Suprapubic skin (tissue), 4 donors: Measurements from ENCODE around the gene TIMM50.

Experiments used
- CTCF ChIP-seq, 2 donors: fragments of 200-600 bp in 1 of 2; fragments of 450-650 bp in 1 of 2; sonication (generic) in 1 of 2; IDR thresholded peaks; one replicate each; pipeline ENCODE4 v1.5.1; 2016 to 2019; ENCODE audit warnings: antibody characterized with exemption in 2 of 2, mild to moderate bottlenecking in 1 of 2, moderate library complexity in 1 of 2
- EP300 ChIP-seq: sonication (generic); formaldehyde crosslinking; IDR thresholded peaks from one replicate; pipeline ENCODE4 v1.6.1; 2017; ENCODE audit warnings: antibody characterized with exemption
- POLR2A ChIP-seq, 2 donors: fragments of 450-650 bp; IDR thresholded peaks; one replicate each; pipeline ENCODE4 v1.6.1; 2017; ENCODE audit warnings: antibody characterized with exemption in 2 of 2, mild to moderate bottlenecking in 2 of 2, moderate library complexity in 2 of 2
- POLR2AphosphoS5 ChIP-seq, 3 donors: sonication (generic); formaldehyde crosslinking; IDR thresholded peaks; one replicate each; pipeline ENCODE4 v1.6.1; 2017; ENCODE audit warnings: antibody characterized with exemption in 3 of 3

GRCh38 chr19:39479916-39480315 is 722 bp upstream of the TIMM50 start:
- TF ChIP-seq CTCF (IDR thresholded peaks at IDR 0.05) (no peak), POLR2AphosphoS5 (IDR thresholded peaks at IDR 0.05) (no peak), POLR2A (IDR thresholded peaks at IDR 0.05) (no peak), EP300 (no peak)
